Measurements from ENCODE around the gene CDC34.

Gene CDC34

GRCh38 chr19:524062-524674 lies 7.4 kb upstream of the CDC34 start:
- no peak overlapping the region for H3K4me3 ChIP-seq (ENCODE audit: low read depth, low read length)
- no peak for TF ChIP-seq CTCF (IDR thresholded peaks at IDR 0.05; ENCODE audit: low read depth, low read length, missing control alignments)
- DNase-seq (ENCODE audit: low read depth): no peak

- H3K4me3 ChIP-seq (ENCODE audit: low read depth, low read length): no peak overlapping the region
- TF ChIP-seq CTCF (IDR thresholded peaks at IDR 0.05; ENCODE audit: low read depth, low read length, missing control alignments): no peak
- no peak for DNase-seq (ENCODE audit: low read depth)
Measured at GRCh38 chr19:525029-525428, 6.5 kb upstream of the CDC34 start.

GRCh38 chr19:525857-526419 lies 5.6 kb upstream of the CDC34 start:
- no peak for TF ChIP-seq CTCF (IDR thresholded peaks at IDR 0.05; ENCODE audit: low read depth, low read length, missing control alignments)
- no peak for DNase-seq (ENCODE audit: low read depth)
- H3K4me3 ChIP-seq (ENCODE audit: low read depth, low read length): no peak overlapping the region

- peak overlapping the region; percentile 79 for H3K4me3 ChIP-seq (ENCODE audit: low read depth, low read length)
- TF ChIP-seq CTCF (IDR thresholded peaks at IDR 0.05; ENCODE audit: low read depth, low read length, missing control alignments): no peak
- DNase-seq (ENCODE audit: low read depth): no peak
Measured at GRCh38 chr19:530134-531008, 1.2 kb upstream of the CDC34 start.

GRCh38 chr19:531009-531752 lies 379 bp upstream of the CDC34 start:
- DNase-seq (ENCODE audit: low read depth): no peak
- TF ChIP-seq CTCF (IDR thresholded peaks at IDR 0.05; ENCODE audit: low read depth, low read length, missing control alignments): no peak
- H3K4me3 ChIP-seq (ENCODE audit: low read depth, low read length): peak overlapping the region; percentile 83

- H3K4me3 ChIP-seq (ENCODE audit: low read depth, low read length): peak overlapping the region; percentile 83
- TF ChIP-seq CTCF (IDR thresholded peaks at IDR 0.05; ENCODE audit: low read depth, low read length, missing control alignments): peak; percentile 51
- no peak for DNase-seq (ENCODE audit: low read depth)
Measured at GRCh38 chr19:532561-533363, 1.2 kb downstream of the CDC34 start.

Measured in GM12864 (cell line).